Lung (tissue), 12 donors: ENCODE measurements around the gene PRKD2. TPM values are rescaled to one million over a fixed set of nuclear protein-coding genes. Genes with fewer than 3 reads are reported as not detected.

Source experiments
- ATAC-seq: fragments of 200-7000 bp; cut with Tn5 transposase; one replicate; pipeline ENCODE4 v1.9.1; 2020; ENCODE audit warnings: moderate number of reproducible peaks; ENCODE audit not compliant: insufficient read depth, low FRiP score
- DNase-seq, 3 donors: peaks; one replicate each; pipeline ENCODE4 v3.0.0-alpha.2; 2013 to 2017
- H3K27ac ChIP-seq, 2 donors: one replicate each; pipeline ENCODE4 v1.5.1; 2013; ENCODE audit warnings: mild to moderate bottlenecking in 2 of 2, moderate library complexity in 2 of 2, control low read depth in 1 of 2, inconsistent platforms in 1 of 2, low read depth in 1 of 2, low read length in 1 of 2
- H3K27me3 ChIP-seq, 3 donors: one replicate each; pipeline ENCODE4 v1.5.1; 2013; ENCODE audit warnings: low read length in 2 of 3; ENCODE audit not compliant: control insufficient read depth in 3 of 3, insufficient read depth in 3 of 3
- H3K36me3 ChIP-seq, 4 donors: one replicate each; pipeline ENCODE4 v1.5.1; 2013; ENCODE audit warnings: low read length in 4 of 4, mild to moderate bottlenecking in 1 of 4, moderate library complexity in 1 of 4; ENCODE audit not compliant: control insufficient read depth in 4 of 4, insufficient read depth in 4 of 4
- H3K4me1 ChIP-seq, 5 donors: one replicate each; pipeline ENCODE4 v1.5.1; 2013; ENCODE audit warnings: low read length in 5 of 5, mild to moderate bottlenecking in 2 of 5, moderate library complexity in 1 of 5; ENCODE audit not compliant: control insufficient read depth in 5 of 5, insufficient read depth in 5 of 5
- H3K4me3 ChIP-seq: one replicate; pipeline ENCODE4 v1.5.1; 2013; ENCODE audit warnings: mild to moderate bottlenecking, control low read depth, moderate library complexity
- H3K9ac ChIP-seq, 2 donors: one replicate each; pipeline ENCODE4 v1.5.1; 2013; ENCODE audit warnings: low read length in 2 of 2, control low read depth in 1 of 2; ENCODE audit not compliant: insufficient read depth in 1 of 2
- H3K9me3 ChIP-seq, 4 donors: one replicate each; pipeline ENCODE4 v1.5.1; 2013; ENCODE audit warnings: low read length in 3 of 4, mild to moderate bottlenecking in 1 of 4, moderate library complexity in 1 of 4; ENCODE audit not compliant: control insufficient read depth in 4 of 4, insufficient read depth in 3 of 4
- WGBS, 2 donors: extraction: QIAGEN DNeasy Blood & Tissue Kit; methylation state at CpG; one replicate each; pipeline ENCODE4 v1.1.7; 2013; 5-methylcytosine and 5-hydroxymethylcytosine counted together
- polyA plus RNA-seq, 2 donors: library from polyadenylated mRNA; stranded (reverse); fragments of 200-250 nt; gene quantifications; one replicate each; pipeline ENCODE4 v1.2.1, GENCODE V29; 2013
- total RNA-seq, 2 donors: library from RNA; depleted of rRNA in 1 of 2; stranded (reverse); fragments of >200 nt in 1 of 2; gene quantifications; one replicate each; pipeline ENCODE4 v1.2.1, GENCODE V29; 2014 to 2021
- TF ChIP-seq, protein P1 (sequence below): IDR thresholded peaks from 2 replicates; pipeline ENCODE4 v1.5.1; 2012; ENCODE audit warnings: mild to moderate bottlenecking; ENCODE audit errors: control extremely low read depth, extremely low read depth
- donor health status: control.
- donor health status: control.
- donor health status: Bipolar disorder and iron deficiency.
- donor health status: healthy.
- donor health status: DM: yes; HTN: yes; CAD: no.

PRKD2 gene
- total and polyA plus RNA-seq, 4 donors, result 35.5 to 56.2 (median 45.1) TPM

DNA sequence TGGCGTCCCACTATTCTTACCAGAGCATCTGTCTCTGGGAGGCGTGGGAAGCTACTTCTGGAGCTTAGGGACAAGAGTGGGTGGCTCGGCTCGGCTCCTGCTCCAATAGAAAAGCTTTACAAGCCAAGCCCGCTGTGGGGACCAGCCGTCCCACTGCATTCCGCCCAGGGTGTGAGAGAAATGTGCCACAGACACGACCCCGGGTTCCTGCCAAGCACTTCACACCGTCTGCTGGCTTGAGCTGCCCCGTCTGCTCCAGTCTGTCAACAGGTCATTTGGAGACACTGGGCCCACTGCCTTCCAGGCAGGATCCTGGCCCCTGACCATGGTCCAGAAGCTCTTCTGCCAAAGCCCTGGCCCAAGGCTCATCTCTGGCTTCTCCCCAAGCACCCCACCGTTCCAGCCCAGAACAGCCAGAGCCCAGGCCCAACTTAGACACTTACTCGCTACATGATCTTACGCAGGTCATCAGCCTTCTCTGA lies 22.4 kb upstream of the PRKD2 start:
- DNase-seq (peak; percentile 88 to 92 (median 89)), ATAC-seq (no peak)
- 71 to 83% methylated on average over 14 of the region's 14 CpGs for WGBS, 2 donors
- TF ChIP-seq, protein P1, sequence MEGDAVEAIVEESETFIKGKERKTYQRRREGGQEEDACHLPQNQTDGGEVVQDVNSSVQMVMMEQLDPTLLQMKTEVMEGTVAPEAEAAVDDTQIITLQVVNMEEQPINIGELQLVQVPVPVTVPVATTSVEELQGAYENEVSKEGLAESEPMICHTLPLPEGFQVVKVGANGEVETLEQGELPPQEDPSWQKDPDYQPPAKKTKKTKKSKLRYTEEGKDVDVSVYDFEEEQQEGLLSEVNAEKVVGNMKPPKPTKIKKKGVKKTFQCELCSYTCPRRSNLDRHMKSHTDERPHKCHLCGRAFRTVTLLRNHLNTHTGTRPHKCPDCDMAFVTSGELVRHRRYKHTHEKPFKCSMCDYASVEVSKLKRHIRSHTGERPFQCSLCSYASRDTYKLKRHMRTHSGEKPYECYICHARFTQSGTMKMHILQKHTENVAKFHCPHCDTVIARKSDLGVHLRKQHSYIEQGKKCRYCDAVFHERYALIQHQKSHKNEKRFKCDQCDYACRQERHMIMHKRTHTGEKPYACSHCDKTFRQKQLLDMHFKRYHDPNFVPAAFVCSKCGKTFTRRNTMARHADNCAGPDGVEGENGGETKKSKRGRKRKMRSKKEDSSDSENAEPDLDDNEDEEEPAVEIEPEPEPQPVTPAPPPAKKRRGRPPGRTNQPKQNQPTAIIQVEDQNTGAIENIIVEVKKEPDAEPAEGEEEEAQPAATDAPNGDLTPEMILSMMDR, result no peak
- no peaks in the 10 kb centered on the region for H3K9me3 ChIP-seq
- peak overlapping the region; percentile 40 to 58 for H3K27ac ChIP-seq
- H3K27me3 ChIP-seq, result no peaks in the 10 kb centered on the region
- H3K36me3 ChIP-seq, result peaks cover 0 to 28% (median 11%) of the 10 kb centered on the region in 4 donors
- H3K9ac ChIP-seq, result no peak overlapping the region
- H3K4me1 ChIP-seq, result peaks cover 3 to 40% (median 16%) of the 10 kb centered on the region in 5 donors
- H3K4me3 ChIP-seq, result no peak overlapping the region

DNA sequence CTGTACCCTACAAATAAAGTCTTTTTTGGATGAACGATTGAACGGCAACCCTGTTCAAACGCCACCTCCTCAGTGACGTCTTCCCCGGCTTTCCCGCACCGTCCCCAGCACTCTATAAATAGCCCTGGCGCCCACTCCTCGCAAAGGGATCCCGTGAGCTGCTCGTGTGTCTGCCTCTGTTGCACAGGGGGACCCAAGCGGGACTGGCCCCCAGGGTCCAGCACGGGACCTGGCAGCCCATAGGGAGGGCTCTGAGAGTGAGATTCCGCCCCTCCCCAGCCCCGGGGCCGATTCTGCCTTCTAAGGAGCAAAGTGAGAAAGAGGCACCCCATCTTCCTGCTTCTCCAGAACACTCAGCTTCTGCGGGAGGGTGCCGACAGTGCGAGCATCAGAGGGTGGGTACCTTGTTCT lies 20.9 kb upstream of the PRKD2 start:
- WGBS, 2 donors, result 74 to 85% methylated on average over 19 of the region's 19 CpGs
- Histone ChIP-seq H3K4me1 (peaks cover 3 to 33% (median 12%) of the 10 kb centered on the region in 5 donors), H3K27ac (peak overlapping the region in 1 of 2 donors; percentile 40), H3K36me3 (peaks cover under 1 to 35% (median 25%) of the 10 kb centered on the region in 4 donors), H3K27me3 (no peaks in the 10 kb centered on the region), H3K9me3 (no peaks in the 10 kb centered on the region), H3K4me3 (no peak overlapping the region), H3K9ac (no peak overlapping the region)
- TF ChIP-seq, protein P1, result no peak
- DNase-seq, result no peak
- ATAC-seq, result no peak

DNA sequence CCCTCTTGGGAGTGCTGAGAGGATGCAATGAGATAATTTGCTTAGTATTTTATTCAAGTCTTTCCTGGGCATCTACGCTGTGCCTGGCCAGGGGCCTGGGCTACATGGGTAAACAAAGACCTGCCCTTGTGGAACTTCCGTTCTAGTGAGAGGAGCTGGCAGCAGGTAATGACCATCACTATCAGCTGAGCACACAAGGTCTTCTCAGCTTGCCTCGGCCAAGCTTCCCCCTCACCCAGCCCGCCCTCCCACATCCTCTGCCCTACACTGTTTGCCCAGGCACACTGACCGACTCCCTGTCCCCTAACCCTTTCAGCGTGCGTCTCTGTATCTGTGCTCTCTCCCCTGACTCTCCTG lies 20.4 kb upstream of the PRKD2 start:
- H3K27ac ChIP-seq, result peak overlapping the region in 1 of 2 donors; percentile 65
- no peak for ATAC-seq

More for the DNA sequence above, 20.4 kb upstream of the PRKD2 start:
- no peak overlapping the region for H3K9ac ChIP-seq
- H3K36me3 ChIP-seq, result peaks cover 5 to 40% (median 29%) of the 10 kb centered on the region in 4 donors
- H3K4me3 ChIP-seq, result no peak overlapping the region
- peaks cover 3 to 32% (median 12%) of the 10 kb centered on the region in 5 donors for H3K4me1 ChIP-seq
- no peaks in the 10 kb centered on the region for H3K27me3 ChIP-seq
- no peaks in the 10 kb centered on the region for H3K9me3 ChIP-seq
- TF ChIP-seq, protein P1, result no peak
- 57 to 88% methylated on average over 7 of the region's 7 CpGs for WGBS, 2 donors
- DNase-seq, result no peak
